Muscle layer of duodenum (tissue), 2 donors: ENCODE data around the gene HOXB9.
A peak's percentile ranks its signal among the peaks of the same experiment; 100 is the strongest.

Experiments
- H3K27ac ChIP-seq: one replicate; pipeline ENCODE4 v1.7.0; 2013; ENCODE audit warnings: mild to moderate bottlenecking, low read length
- H3K27me3 ChIP-seq: one replicate; pipeline ENCODE4 v1.7.0; 2013; ENCODE audit warnings: low read depth, mild to moderate bottlenecking, control low read depth, low read length
- H3K36me3 ChIP-seq, 2 donors: one replicate each; pipeline ENCODE4 v1.7.0; 2013; ENCODE audit warnings: low read length in 2 of 2, control low read depth in 1 of 2, mild to moderate bottlenecking in 1 of 2; ENCODE audit not compliant: insufficient read depth in 2 of 2, control insufficient read depth in 1 of 2
- H3K4me1 ChIP-seq, 2 donors: one replicate each; pipeline ENCODE4 v1.7.0; 2013; ENCODE audit warnings: low read length in 2 of 2, mild to moderate bottlenecking in 2 of 2, control low read depth in 1 of 2, moderate library complexity in 1 of 2; ENCODE audit not compliant: insufficient read depth in 2 of 2, control insufficient read depth in 1 of 2
- H3K4me3 ChIP-seq, 2 donors: one replicate each; pipeline ENCODE4 v1.7.0; 2013; ENCODE audit warnings: low read length in 2 of 2, low read depth in 1 of 2, mild to moderate bottlenecking in 1 of 2
- H3K9me3 ChIP-seq, 2 donors: one replicate each; pipeline ENCODE4 v1.7.0; 2013; ENCODE audit warnings: low read length in 2 of 2, control low read depth in 1 of 2, mild to moderate bottlenecking in 1 of 2; ENCODE audit not compliant: control insufficient read depth in 1 of 2
- donor health status: healthy.

HOXB9 gene

GRCh38 chr17:48596735-48597527, 29.2 kb downstream of the HOXB9 start:
- Histone ChIP-seq H3K4me1 (peaks cover 11 to 26% of the 10 kb centered on the region in 2 donors), H3K9me3 (no peaks in the 10 kb centered on the region), H3K4me3 (peak overlapping the region; percentile 60 to 74), H3K27me3 (peaks cover 23% of the 10 kb centered on the region), H3K27ac (peak overlapping the region; percentile 73), H3K36me3 (no peaks in the 10 kb centered on the region)

- Histone ChIP-seq H3K9me3 (no peaks in the 10 kb centered on the region), H3K27ac (peak overlapping the region; percentile 73), H3K4me3 (peak overlapping the region; percentile 60 to 74), H3K27me3 (peaks cover 15% of the 10 kb centered on the region), H3K36me3 (no peaks in the 10 kb centered on the region), H3K4me1 (peaks cover 11 to 29% of the 10 kb centered on the region in 2 donors)
Measured at GRCh38 chr17:48596000-48596734, 30.0 kb downstream of the HOXB9 start.

- Histone ChIP-seq H3K27ac (peak overlapping the region; percentile 67), H3K4me3 (peak overlapping the region in 1 of 2 donors; percentile 76), H3K4me1 (peaks cover 11 to 29% of the 10 kb centered on the region in 2 donors), H3K9me3 (no peaks in the 10 kb centered on the region), H3K36me3 (no peaks in the 10 kb centered on the region), H3K27me3 (peaks cover 8% of the 10 kb centered on the region)
Measured at GRCh38 chr17:48595278-48595999, 30.7 kb downstream of the HOXB9 start.

- Histone ChIP-seq H3K4me1 (peaks cover 11 to 29% of the 10 kb centered on the region in 2 donors), H3K9me3 (no peaks in the 10 kb centered on the region), H3K4me3 (peak overlapping the region; percentile 33 to 76), H3K27ac (peak overlapping the region; percentile 67), H3K27me3 (peaks cover 8% of the 10 kb centered on the region), H3K36me3 (no peaks in the 10 kb centered on the region)
Measured at GRCh38 chr17:48594538-48595277, 31.4 kb downstream of the HOXB9 start.

GRCh38 chr17:48593840-48594537, 32.2 kb downstream of the HOXB9 start:
- H3K36me3 ChIP-seq: no peaks in the 10 kb centered on the region
- H3K27me3 ChIP-seq: peaks cover 8% of the 10 kb centered on the region
- H3K4me3 ChIP-seq: peak overlapping the region; percentile 33 to 76
- H3K9me3 ChIP-seq: no peaks in the 10 kb centered on the region
- peak overlapping the region; percentile 67 for H3K27ac ChIP-seq
- H3K4me1 ChIP-seq: peaks cover 11 to 29% of the 10 kb centered on the region in 2 donors

GRCh38 chr17:48593126-48593829, 32.9 kb downstream of the HOXB9 start, which contains the start of gene HOXB5:
Gene HOXB5, minus strand, starts transcription at chr17:48593779. Its CDS starts 97 bp downstream, at chr17:48593682.
- Histone ChIP-seq H3K27ac (peak within 1 kb of the TSS; percentile 67), H3K4me3 (peak within 1 kb of the TSS; percentile 59 to 76), H3K9me3 (no peaks in the 10 kb centered on the region), H3K27me3 (peaks cover 8% of the 10 kb centered on the region), H3K4me1 (peaks cover 11 to 33% of the 10 kb centered on the region in 2 donors), H3K36me3 (no peaks in the 10 kb centered on the region)

GRCh38 chr17:48592577-48592976, 33.6 kb downstream of the HOXB9 start:
- Histone ChIP-seq H3K27ac (peak overlapping the region; percentile 67), H3K9me3 (no peaks in the 10 kb centered on the region), H3K4me1 (peaks cover 11 to 38% of the 10 kb centered on the region in 2 donors), H3K36me3 (no peaks in the 10 kb centered on the region), H3K4me3 (peak overlapping the region; percentile 59 to 76), H3K27me3 (peaks cover 8% of the 10 kb centered on the region)

GRCh38 chr17:48592057-48592514, 34.1 kb downstream of the HOXB9 start:
- H3K27ac ChIP-seq: peak overlapping the region; percentile 89
- no peaks in the 10 kb centered on the region for H3K9me3 ChIP-seq
- no peaks in the 10 kb centered on the region for H3K36me3 ChIP-seq
- peak overlapping the region; percentile 59 to 76 for H3K4me3 ChIP-seq
- peaks cover 15 to 42% of the 10 kb centered on the region in 2 donors for H3K4me1 ChIP-seq
- H3K27me3 ChIP-seq: peaks cover 10% of the 10 kb centered on the region

- H3K27me3 ChIP-seq: peaks cover 14% of the 10 kb centered on the region
- peak overlapping the region; percentile 89 for H3K27ac ChIP-seq
- H3K4me1 ChIP-seq: peaks cover 15 to 43% of the 10 kb centered on the region in 2 donors
Measured at GRCh38 chr17:48591255-48592056, 34.7 kb downstream of the HOXB9 start.

More at GRCh38 chr17:48591255-48592056, 34.7 kb downstream of the HOXB9 start:
- Histone ChIP-seq H3K9me3 (no peaks in the 10 kb centered on the region), H3K36me3 (no peaks in the 10 kb centered on the region), H3K4me3 (peak overlapping the region; percentile 59 to 79)
